HG03039 (cell line): ENCODE measurements around the gene COL27A1.
"Not testable (repeated sequence)": the region's sequence is repeated elsewhere in the genome, so short reads cannot be mapped to it uniquely, and the experiment has no call there.

ENCODE experiments used
- ATAC-seq: cut with Tn5 transposase; IDR thresholded peaks from one replicate; pipeline ENCODE4 v1.9.1; 2021; ENCODE audit warnings: mild to moderate bottlenecking, moderate library complexity; ENCODE audit not compliant: unreplicated experiment

The COL27A1 gene

DNA sequence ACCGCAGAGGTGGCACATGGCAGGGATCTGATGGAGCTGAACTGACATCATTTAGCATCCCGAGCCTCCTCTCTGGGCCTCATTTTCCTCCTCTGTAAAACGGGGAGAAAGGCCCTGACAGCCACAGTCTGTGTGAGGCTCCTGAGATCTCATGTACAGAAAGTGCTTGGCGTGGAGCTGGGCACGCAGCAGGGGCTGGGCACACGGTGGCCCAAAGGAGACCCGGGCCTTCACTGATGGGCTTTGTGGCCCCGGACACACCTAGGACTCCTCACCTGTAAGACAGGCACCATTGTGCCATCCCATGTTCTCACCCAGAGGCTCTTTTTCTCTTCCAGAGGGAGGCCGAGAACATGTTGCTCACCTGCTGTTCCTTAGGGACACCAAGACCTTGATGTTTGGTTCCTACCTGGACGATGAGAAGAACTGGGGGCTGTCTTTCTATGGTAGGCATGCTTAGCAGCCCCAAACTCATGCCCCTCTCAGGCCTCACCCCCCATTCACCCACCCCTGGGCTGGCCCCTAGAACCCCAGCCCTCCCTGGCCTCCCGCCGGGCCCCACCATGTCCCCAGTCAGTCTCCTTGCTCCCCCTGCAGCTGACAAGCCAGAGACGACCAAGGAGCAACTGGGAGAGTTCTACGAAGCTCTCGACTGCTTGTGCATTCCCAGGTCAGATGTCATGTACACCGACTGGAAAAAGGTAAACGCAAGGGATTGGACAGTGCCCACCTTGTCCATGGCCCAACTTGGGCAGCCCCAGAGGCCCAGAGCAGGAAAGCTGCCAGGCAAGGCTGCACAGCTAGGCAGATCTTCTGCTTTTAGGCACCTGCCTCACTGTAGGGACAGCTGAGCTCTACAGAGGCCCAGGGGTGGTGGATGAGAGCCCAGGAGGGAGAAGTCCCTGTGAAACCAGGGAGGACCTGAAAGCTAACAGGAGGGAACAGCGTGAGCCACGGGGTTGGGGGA lies 176.2 kb downstream of the COL27A1 start:
- not testable (repeated sequence) for ATAC-seq

DNA sequence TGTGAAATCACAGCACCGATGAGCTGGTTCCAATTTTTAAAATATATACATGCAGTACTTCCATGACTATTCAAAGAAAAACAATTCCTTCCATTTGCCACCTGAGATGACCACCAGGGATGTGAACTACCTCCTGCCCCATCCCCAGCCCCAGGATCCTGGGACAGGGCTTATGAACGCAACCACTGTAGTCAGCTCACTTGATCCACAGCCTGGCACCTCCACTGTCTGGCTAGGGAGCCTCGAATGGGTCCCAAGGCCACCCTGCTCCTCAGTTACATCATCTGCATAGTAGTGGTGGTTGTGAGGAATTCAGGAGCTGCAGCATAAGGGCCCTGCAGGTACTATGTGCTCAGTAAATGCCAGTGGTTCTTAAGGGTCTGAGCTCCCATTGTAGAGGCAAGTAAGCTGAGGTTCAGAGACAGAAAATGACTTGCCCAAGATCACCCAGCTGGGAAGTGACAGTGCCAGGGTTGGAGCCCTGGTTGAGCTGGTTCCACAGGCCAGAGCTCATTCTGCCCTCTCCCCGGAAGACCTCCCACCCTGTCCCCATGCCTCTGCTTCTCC lies 177.2 kb downstream of the COL27A1 start:
- not testable (repeated sequence) for ATAC-seq

DNA sequence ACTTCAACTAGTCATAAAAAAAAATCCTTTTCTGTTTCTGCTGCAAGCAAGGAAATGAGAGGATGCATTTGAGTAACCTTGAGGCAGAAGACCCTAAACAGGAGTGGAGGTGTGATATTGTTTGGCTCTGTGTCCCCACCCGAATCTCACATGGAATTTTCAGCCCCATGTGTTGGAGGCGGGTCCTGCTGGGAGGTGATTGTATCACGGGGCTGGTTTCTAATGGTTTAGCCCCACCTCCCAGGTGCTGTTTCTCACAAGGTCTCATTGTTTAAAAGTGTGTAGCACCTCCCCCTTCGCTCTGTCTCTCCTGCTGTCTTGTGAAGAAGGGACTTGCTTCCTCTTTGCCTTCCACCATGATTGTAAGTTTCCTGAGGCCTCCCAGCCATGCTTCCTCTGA lies 178.4 kb downstream of the COL27A1 start:
- ATAC-seq, result not testable (repeated sequence)

DNA sequence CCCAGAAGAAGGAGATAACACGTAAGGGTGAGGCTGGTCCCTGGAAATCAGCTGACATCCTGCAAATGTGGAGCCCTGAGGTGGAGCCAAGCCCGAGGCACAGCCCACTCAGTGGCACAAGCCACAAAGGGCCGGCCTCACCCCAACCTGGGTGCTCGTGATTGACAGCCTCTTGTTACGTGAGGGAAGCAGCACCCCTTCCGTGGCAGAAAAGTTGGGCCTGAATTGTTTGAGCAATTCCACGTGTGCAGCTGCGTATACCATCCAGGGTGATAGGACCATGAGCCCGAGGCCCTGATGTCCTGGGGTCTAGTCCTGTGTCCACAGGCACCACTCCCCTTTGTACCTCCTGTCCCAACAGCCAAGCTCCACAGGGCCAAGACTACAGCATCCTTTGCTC lies 179.2 kb downstream of the COL27A1 start:
- no peak for ATAC-seq

DNA sequence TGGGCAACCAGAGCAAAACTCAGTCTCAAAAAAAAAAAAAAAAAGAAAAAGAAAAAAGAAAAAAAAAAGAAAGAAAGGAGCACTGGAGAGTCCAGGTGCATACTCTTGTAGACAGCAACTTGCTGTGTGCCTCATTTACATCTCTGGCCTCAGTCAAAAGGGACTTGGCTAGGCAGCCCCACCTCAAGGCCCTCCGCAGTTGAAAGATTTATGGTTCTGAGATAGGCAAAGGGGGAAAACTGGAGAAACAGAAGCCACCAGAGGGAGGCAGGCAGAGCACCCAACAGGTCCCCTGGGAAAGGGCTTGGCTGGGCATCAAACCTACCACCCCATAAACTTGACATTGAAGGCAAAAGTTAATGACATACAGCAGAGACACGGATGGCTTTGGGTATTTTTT lies 180.4 kb downstream of the COL27A1 start:
- no peak for ATAC-seq

DNA sequence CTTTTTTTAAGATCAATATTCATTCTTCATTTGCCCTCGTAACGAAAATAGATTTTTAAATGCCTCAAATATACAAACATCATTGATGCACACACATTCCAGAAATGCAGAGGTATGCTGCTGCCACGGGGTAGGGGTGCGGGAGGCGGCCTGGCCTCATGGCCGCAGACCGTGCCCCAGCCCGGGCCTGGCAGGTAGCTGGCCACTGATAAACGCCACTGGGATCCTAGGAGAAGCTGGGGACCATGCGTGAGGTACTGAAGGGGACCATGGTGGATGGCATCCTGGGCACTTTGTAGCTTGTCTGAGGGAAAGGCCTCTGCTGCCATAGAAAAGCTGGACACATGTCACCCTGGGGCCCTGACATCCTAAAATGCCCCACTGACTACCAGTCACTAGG lies 180.8 kb downstream of the COL27A1 start:
- ATAC-seq, result no peak

DNA sequence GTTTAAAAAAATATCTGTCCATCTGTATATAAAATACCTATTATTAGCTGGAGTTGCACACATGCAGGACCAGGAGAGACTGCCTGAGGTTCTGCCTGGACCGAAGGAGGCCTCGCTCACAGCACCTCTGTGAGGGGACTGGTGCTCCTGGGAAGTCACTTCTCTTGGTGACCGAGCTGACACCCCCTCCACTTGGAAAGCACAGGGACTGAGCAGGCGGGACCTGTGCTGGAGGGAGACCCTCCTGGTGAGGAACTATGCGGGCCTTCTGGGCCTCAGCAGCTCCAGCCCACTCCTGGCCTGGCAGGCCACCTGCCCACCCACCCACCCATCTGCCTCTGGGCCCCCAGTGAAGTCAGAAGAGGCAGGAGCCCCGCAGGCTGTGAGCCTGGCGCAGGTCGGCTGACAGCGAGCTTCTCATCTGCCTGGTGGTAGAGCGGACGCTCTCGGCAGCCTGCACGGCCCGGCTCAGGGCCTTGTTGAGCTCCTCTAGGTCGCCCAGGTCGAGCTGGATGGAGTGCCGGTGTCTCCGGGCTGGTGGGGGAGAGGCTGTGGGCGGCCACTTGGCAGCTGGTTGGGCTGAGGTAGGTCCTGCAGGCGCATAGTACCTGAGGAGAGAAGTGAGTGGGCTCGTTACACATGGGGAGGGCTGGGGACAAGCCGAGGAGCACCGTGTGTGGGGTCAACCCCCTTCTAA lies 181.5 kb downstream of the COL27A1 start:
- no peak for ATAC-seq

DNA sequence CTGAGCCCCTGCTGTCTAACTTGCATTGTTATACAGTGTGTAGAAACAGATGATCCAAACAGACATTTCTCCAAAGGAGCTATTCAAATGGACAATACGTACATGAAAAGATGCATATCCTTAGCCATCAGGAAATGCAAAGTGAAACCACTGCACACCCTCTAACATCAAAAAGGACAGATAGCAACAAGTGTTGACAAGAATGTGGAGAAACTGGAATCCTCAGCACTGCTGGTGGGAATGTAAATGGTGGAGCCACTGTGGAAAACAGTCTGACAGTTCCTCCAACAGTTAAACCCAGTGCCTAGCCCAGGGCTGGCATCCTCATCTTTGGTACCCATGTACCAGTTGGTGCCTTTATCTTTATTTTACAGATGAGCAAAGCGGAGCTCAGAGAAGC lies 182.8 kb downstream of the COL27A1 start:
- no peak for ATAC-seq

DNA sequence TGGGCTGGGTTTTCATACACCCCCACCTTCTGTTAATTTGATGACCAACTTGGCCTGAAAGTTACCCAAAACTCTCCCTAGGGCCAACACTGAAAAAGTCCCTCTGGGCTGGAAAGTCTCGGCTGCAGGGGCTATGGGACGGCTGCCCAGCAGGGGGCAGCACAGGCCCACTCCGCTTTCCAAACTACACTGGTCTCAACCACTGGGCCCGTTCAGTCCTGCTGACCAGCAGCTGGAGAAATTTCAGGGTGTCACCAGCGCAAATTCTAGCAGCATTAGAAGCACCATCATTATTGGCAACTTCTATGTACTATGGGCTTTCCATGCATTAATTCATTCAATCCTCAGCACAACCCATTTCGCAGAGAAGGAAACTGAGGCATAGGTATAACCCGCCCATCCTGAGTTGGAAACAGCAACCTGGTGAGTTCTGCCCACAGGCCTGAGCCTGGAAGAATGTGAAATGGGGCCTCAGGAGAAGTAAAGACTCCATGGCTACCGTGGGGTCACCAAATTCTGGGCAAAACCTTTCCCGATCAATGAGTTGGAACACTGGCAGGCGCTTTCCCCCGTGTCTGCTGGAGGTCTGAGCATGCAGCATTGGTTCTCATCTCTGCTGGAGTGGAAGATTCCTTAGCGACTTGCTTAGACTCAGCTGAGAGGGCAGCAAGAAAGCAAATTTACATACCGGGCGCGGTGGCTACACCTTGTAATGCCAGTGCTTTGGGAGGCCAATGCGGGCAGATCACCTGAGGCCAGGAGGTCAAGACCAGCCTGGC lies 184.0 kb downstream of the COL27A1 start:
- no peak for ATAC-seq

DNA sequence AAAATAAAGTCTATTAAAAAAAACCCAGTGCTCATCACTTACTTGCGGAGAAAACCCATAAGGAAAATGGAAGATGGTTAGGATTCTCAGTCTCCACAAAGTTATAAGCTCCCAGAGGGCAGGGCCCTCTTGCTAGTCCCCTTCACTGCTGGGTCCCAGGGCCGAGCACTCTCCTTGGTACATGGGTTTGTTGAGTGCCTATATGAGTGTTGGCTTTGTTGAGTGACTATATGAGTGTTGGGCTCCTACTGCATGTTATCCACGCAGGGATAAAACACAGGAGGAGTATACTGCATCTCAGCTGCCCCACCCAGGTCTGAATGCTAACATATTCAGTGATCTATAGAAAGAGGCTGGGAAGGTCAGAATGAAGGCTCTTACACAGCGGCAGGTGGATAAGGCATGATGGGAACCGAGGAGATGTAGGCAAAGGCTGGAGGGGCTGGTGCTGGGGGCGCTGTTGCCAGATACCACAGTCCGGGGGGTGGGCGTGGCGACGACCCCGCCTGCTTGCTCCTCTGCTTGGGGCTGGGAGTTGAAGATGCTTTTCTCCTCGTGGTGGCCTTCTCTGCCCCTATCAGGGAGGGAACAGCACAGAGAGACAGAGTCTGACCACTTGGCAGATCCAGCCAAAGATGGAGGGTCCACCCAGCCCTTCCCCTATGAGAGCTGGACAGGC lies 186.0 kb downstream of the COL27A1 start:
- ATAC-seq, result no peak

DNA sequence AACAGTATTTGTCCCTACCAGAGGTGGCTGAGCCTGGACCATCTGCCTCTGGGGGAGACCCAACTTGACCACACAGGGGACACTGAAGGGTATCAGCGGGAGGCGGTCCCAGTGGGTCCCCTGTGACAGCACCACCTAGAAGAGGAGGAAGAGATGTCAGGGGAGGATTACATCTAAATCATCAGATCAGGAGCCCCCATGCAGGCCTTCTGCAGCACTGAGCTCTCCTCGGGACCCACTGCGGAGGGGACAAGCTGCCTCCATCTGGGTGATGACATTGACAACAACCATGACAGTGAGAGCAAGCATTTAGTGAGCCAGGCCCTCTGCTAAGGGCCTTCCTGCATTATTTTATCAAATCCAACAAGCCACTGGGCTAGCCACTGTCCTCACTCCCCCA lies 186.7 kb downstream of the COL27A1 start:
- ATAC-seq, result no peak

DNA sequence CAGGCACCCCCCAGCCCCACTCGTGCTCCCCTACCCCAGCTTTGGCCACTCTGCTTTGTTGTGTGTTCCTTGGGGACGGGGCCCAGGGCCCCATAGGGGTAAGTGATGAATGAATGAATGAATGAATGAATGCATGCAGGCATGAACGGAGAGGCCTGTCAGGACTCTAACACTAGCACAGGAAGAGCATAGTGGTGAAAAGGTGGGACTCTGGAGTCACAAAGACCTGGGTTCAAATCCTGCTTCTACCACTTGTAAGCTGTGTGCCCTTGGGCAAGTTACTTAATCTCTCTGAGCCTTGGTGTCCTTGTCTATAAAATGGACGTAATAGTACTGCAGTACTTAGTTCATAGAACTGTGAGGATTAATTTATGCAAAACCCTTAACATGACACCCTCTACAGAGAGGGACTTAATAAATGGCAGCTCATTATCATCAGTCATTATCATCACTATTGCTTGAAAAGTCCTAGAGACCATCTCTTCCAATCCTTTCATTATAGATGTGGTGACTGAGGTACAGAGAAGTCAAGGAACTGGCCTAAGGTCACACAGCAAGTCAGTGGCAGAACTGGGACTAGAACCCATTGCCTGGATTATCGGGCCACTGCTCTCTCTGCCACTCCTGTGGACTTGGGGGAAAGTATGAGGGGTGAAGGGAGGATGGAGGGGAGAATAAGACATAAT lies 187.6 kb downstream of the COL27A1 start:
- ATAC-seq, result no peak

DNA sequence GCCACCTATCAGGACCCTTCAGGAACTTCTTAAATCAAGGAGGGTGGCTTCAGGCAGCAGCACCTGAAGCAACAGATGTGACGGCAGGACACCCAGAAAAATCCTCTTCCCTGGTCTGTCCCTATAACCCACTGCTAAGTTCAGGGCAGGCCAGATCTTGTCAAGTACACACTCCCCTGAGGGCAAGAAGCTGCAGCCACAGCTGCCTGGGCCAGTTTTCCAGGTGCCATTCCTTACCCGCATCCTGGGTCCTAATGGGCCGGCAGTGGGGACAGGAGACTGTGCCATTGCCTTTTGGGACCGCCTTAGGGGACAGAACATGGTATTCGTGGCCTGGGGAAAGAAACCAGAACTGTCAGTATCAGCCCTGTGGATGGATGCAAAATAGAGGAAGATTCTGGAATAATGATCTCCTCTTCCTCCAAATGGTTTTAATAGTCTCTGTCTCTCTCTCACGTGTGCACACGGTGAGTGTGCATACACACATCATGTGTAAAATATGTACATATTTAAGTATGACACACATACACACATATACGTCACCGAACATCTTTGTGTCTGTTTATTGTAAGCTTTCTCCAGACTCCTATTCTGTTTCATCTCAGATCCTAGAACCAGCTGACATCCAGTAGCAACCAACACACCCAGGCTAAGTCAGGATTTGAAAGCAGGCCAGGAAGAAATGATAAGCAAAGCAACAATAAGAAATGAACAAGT lies 188.3 kb downstream of the COL27A1 start:
- no peak for ATAC-seq

DNA sequence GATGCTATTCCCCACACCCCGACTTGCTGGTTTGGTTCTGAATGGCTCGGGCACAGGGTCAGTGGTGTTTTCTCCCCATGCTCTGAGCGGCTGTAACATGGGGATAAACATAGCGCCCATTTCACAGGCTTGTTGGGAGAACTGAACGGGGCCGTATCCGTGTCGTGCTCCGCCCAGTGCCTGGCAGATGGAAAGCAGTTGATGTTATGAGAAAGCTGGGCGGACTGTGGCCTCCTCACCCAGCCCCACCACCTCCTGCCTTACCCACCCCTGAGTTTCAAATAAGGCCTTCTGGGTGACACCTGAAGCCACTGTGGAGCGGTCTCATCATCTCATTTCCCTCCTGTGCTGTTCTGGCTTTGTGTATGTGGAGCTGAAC lies 188.8 kb downstream of the COL27A1 start:
- no peak for ATAC-seq

DNA sequence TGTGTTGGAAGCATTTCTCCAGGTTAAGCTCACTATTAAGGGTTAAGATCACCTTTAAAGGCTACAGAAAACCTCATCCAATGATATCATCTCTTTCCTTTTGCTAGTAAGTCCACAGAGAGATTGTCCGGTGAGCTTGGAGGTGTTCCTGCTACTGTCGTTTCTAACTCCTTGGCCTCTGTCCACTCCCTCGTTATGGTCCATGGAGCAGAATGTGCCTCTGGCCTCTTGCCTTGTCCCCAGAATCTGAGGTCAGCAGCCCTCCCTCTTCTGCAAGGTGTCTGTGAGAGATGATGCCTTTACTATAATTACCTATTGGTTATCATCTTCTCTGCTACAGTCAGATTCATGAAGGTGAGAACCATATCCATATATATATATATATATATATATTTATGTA lies 189.4 kb downstream of the COL27A1 start:
- no peak for ATAC-seq

DNA sequence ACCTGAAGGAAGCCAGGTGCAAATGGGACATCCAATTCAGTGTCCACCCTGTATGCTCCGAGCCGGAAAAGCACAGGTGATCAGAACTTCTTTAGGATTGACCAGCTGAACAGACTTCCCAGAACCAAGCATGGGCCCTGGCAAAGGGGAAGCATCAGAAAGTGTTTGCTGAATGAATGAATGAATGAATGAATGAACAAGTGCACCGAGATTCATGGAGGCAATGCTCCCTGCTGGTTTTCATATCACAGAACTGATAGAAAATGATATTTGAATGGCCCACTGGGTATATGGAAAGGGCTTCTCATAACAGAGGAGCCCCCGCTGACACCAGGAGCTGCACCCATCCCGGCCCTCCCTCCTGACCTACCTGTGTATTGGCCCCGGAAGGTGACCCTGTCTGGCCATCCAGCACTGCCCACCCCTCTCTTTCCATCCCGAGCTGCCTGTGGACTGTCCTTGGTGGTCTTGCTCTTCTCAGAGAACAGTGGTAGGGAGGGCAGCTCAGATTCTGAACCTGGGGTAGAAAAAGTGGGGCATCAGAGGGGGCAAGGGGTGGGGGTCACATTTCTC lies 190.2 kb downstream of the COL27A1 start:
- no peak for ATAC-seq

DNA sequence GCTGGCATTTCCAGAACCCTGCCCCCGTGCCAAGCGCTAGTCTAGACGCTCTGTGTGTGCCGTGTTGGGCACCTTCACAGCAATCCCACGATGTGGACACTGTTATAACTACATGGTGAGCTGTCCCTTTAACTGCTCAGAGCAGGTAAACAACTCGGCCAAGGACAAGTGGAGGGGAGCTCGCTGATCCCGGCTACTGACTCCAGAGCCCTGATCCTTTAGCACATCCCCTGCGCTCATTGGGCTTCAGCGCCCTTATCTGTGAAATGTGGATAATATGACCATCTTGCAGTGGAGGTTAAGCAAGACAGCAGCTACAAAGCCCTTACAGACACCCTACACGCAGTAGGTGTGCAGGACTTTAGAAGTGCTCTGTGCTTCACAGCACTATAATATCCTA lies 190.8 kb downstream of the COL27A1 start:
- ATAC-seq, result no peak

DNA sequence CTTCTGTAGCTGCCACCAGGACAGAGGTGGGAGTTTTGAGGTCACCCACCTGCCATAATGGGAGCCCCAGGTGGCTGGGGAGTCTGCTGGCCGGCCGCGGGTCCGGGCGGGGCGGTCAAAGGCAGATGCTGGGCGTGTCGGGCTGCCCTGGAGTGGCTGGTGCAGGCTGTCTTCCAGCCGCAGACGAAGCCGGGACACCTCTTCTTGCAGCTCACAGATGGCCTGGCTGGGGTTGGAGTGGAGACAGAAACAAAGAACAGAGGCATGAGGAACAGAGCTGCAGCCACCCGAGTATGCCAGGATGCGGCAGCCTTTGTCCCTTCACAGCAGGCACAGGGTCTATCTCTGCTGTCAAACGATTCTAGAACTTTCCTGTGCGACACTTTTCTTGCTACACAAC lies 192.3 kb downstream of the COL27A1 start:
- ATAC-seq, result no peak
